Muscle layer of colon (tissue), 2 donors: ENCODE results near the gene HSD17B1.

ENCODE experiments used
- H3K27ac ChIP-seq: one replicate; pipeline ENCODE4 v1.7.0; 2013; ENCODE audit warnings: low read depth, mild to moderate bottlenecking, low read length, moderate library complexity
- H3K27me3 ChIP-seq, 2 donors: one replicate each; pipeline ENCODE4 v1.7.0; 2013; ENCODE audit warnings: low read length in 2 of 2, mild to moderate bottlenecking in 2 of 2; ENCODE audit not compliant: insufficient read depth in 2 of 2, control insufficient read depth in 1 of 2
- H3K36me3 ChIP-seq: one replicate; pipeline ENCODE4 v1.7.0; 2013; ENCODE audit warnings: mild to moderate bottlenecking, low read length; ENCODE audit not compliant: insufficient read depth
- H3K4me1 ChIP-seq: one replicate; pipeline ENCODE4 v1.7.0; 2013; ENCODE audit warnings: mild to moderate bottlenecking, low read length; ENCODE audit not compliant: insufficient read depth
- H3K4me3 ChIP-seq, 2 donors: one replicate each; pipeline ENCODE4 v1.7.0; 2013; ENCODE audit warnings: low read length in 2 of 2, low read depth in 1 of 2, mild to moderate bottlenecking in 1 of 2, moderate library complexity in 1 of 2
- H3K9ac ChIP-seq: one replicate; pipeline ENCODE4 v1.7.0; 2013; ENCODE audit warnings: low read length
- H3K9me3 ChIP-seq: one replicate; pipeline ENCODE4 v1.7.0; 2013; ENCODE audit warnings: mild to moderate bottlenecking, low read length
- donor health status: abdominal sarcoma.
- donor health status: Adenocarcinoma of cecum.

The HSD17B1 gene

DNA sequence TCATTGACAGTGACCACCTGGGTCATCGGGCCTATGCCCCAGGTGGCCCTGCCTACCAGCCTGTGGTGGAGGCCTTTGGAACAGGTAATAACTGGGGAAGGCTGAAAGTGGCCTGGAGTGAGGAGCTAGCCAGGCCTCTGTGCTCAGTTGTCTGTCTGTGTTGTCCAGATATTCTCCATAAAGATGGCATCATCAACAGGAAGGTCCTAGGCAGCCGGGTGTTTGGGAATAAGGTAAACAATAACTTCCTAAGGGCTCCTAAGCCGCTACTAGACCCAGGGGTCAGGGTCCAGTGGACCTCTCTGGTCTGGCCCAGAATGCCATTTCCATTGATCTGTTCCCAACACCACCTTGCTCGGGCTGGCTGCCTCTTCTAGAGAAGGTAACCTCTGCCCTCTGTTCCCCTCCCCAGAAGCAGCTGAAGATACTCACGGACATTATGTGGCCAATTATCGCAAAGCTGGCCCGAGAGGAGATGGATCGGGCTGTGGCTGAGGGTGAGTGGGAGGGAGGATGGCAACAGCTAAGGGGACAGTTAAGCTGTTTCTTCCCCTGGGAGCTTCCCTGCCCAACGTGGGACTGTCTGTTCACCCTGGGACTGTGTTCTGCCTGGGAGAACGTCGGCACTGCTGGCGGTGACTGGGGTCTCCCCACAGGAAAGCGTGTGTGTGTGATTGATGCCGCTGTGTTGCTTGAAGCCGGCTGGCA, 12.2 kb downstream of the HSD17B1 start:
- Histone ChIP-seq H3K4me1 (peaks cover 46% of the 10 kb centered on the region), H3K36me3 (peaks cover 41% of the 10 kb centered on the region), H3K9me3 (no peaks in the 10 kb centered on the region), H3K27ac (no peak overlapping the region), H3K4me3 (no peak overlapping the region), H3K9ac (no peak overlapping the region), H3K27me3 (no peaks in the 10 kb centered on the region)

DNA sequence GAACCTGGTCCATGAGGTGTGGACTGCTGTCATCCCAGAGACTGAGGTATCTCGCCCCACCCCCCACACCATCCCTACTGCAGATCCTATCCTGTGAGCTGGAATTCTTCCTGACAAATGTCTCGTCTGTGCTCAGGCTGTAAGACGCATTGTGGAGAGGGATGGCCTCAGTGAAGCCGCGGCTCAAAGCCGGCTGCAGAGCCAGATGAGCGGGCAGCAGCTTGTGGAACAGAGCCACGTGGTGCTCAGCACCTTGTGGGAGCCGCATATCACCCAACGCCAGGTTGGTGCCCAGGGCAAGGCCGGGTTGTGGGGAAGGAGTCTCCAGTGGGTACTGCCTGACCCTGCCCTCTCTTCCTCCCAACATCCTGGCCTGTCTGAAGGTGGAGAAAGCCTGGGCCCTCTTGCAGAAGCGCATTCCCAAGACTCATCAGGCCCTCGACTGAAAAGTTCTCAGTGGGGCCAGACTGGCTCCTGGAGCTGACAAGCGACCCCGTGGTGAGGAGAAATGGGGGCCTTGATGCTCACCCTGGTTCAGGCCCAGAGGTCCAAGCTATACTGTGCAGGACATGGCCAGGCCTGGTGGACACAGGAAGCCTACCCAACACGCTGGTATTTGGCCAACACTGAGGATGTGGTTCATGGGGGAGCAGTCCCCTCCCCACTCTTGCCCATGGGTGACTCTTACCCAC, 12.9 kb downstream of the HSD17B1 start:
- H3K4me3 ChIP-seq = peak overlapping the region in 1 of 2 donors; percentile 94

DNA sequence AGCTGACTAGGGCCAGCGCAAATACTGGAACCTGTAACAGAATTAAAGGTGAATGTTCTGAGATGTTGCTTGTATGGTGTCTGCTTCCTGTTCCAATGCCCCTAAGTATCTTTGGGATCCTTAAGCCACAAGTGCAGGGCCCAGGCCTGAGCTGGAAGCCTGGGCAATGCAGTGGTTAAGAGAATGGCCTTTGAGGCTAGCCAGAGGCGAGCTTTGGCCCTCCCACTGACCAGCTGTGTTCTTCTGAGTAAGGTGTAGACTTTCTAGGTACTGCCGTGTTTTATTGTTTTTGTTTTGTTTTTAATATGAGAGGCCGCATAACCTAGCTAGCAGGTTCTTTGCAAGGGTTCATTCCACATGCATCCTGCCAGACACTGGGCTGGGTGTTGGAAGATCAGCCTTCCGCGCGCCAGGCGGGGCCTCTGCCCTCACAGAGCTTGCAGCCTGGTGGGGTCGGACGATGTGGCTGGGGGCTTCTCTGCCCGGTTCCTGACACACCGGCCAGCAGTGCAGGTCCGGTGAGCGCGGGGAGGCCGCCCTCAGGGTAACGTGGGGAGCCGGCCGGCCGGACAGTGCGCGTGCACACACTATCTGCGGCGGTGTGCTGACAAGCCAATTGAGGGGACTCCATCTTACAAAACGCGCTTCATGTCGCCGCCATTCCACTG, 13.6 kb downstream of the HSD17B1 start:
- peaks cover 54% of the 10 kb centered on the region for H3K36me3 ChIP-seq
- no peaks in the 10 kb centered on the region for H3K9me3 ChIP-seq
- H3K4me3 ChIP-seq = peak overlapping the region; percentile 94 to 97
- no peaks in the 10 kb centered on the region for H3K27me3 ChIP-seq
- peaks cover 44% of the 10 kb centered on the region for H3K4me1 ChIP-seq
- H3K9ac ChIP-seq = peak overlapping the region; percentile 61
- H3K27ac ChIP-seq = peak overlapping the region; percentile 95

More for the DNA sequence above, 12.9 kb downstream of the HSD17B1 start:
- peaks cover 46% of the 10 kb centered on the region for H3K4me1 ChIP-seq
- H3K9me3 ChIP-seq = no peaks in the 10 kb centered on the region
- peak overlapping the region; percentile 95 for H3K27ac ChIP-seq
- H3K27me3 ChIP-seq = no peaks in the 10 kb centered on the region
- peak overlapping the region; percentile 61 for H3K9ac ChIP-seq
- H3K36me3 ChIP-seq = peaks cover 48% of the 10 kb centered on the region

DNA sequence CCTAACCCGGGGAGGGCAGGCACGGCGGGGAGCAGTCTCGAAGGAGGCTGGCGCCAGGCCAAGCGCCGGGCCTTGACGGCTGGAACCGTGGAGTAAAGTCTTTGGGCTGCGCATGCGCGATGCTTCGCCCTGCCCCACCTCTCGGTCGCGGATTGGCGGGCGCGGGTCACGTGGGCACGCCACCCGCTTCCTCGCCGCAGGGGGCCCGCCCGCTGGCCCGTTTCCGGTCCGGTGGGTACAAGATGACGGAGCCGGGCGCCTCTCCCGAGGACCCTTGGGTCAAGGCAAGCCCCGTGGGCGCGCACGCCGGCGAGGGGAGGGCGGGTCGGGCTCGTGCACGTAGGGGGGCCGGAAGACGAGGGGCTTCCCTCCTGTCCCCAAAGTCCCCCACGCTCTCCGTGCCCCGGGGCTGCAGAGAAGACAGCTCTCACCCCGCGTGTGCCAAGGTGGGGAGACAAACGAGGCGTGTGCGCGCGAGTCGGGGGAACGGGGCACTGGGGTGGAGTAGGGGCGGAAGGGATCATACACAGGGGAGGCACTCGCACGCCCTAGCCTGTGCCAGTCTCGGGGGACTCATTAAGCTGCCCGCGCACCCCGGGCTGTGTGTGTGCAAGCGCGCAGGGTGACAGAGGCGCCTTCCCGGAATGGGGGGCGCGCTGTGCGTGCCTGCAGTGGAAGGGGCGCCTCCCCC, 14.3 kb downstream of the HSD17B1 start, which contains the start of gene MLX:
Gene MLX, plus strand, starts transcription at position 218 of the 691 bp plus-strand sequence. Its CDS starts 25 bp downstream, at position 243.
- Histone ChIP-seq H3K4me3 (peak within 1 kb of the TSS; percentile 94 to 97), H3K36me3 (peaks cover 61% of the 10 kb centered on the region), H3K4me1 (peaks cover 39% of the 10 kb centered on the region), H3K27me3 (no peaks in the 10 kb centered on the region), H3K9ac (peak within 1 kb of the TSS; percentile 61), H3K9me3 (no peaks in the 10 kb centered on the region), H3K27ac (peak within 1 kb of the TSS; percentile 95)

DNA sequence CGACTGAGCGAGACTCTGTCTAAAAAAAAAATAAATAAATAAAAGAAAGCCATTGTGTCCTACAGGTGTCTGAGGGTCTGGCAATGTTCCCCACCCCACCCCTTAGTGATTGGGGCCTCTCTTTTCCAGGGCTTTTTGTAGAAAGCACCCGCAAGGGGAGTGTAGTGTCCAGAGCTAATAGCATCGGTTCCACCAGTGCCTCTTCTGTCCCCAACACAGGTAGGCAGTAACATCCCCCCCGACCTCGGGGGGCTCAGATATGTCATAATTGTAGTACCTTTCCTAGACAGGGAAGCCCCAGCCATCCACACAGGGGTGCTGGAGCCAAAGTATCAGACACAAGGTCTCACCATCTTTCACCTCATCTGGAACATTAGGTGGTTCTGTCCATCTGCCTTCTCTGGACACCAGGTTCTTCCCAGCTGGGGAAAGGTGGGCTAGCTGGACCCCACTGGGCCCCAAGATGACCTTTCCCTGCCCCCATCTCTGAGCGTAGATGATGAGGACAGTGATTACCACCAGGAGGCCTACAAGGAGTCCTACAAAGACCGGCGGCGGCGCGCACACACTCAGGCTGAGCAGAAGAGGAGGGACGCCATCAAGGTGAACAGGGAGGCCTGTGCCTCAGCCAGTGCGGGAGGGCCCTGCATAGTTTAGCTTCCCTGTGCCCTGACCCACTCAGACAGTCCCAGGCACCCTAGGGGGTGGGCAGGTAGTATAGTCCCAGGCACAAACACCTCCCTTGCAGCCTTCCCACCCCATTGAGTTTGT, 15.8 kb downstream of the HSD17B1 start:
- no peak overlapping the region for H3K27ac ChIP-seq
- H3K9ac ChIP-seq = no peak overlapping the region
- no peaks in the 10 kb centered on the region for H3K9me3 ChIP-seq
- peaks cover 30% of the 10 kb centered on the region for H3K4me1 ChIP-seq
- H3K36me3 ChIP-seq = peaks cover 75% of the 10 kb centered on the region
- H3K27me3 ChIP-seq = no peaks in the 10 kb centered on the region
- no peak overlapping the region for H3K4me3 ChIP-seq

DNA sequence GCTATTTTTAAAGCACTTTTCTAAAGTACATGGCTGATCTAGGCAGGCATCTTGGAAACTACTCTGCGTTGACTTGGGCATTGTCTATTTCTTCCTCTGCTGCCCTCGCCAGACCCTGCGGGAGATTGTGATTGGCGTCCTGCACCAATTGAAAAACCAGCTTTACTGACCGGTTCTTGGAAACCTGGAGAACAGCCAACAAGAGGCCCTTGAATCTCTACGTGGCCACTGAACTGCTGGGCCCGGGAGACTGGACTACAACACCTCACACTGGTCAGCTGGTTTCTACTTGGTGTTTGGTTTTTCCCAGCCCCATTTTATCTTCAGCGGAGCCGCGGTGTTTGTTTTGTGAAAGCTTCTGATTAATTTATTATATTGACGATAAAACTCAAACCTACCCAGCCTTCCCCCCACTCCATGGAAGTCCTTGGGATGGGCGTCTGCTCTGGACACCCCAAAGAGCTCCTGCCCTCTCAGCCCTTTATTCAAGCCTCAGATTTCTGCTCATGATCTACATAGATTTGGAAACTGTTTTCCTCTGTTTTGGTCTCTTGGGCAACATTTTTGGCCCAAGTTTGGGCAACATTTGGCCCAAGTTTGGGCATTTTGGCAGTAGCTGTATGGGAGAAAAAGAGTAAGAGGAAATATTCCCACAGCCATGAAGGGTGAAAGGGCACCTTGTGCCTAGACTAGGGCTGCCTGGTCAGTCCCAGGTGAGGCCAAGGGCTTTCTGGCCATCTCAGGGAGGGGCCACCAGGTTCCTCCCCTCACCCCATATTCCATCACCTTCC, 18.9 kb downstream of the HSD17B1 start:
- Histone ChIP-seq H3K36me3 (peaks cover 70% of the 10 kb centered on the region), H3K9me3 (no peaks in the 10 kb centered on the region), H3K27ac (no peak overlapping the region), H3K4me3 (no peak overlapping the region), H3K9ac (no peak overlapping the region), H3K27me3 (no peaks in the 10 kb centered on the region), H3K4me1 (peaks cover 13% of the 10 kb centered on the region)

DNA sequence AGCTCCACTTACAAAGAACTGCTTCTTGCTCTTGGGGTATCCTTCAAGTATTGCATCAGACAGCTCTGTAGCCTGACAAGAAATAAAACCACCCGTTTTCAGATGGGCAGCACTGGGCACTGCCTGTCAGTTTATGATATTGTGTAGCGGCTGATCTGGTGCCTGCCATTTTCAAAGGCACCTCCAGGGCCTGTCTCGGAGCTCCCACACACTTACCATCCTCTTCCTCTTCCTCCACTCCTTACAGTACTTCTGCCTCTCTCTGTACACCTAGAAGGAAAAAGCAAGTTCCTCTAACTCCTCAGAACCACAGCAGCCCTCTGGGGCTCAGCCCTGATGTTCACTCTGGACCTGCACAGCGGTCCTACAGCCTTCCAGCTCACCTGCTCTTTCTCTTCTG, 20.4 kb downstream of the HSD17B1 start:
- Histone ChIP-seq H3K9ac (no peak overlapping the region), H3K4me1 (peaks cover 14% of the 10 kb centered on the region), H3K36me3 (peaks cover 70% of the 10 kb centered on the region), H3K27me3 (no peaks in the 10 kb centered on the region), H3K4me3 (no peak overlapping the region), H3K27ac (no peak overlapping the region), H3K9me3 (no peaks in the 10 kb centered on the region)

DNA sequence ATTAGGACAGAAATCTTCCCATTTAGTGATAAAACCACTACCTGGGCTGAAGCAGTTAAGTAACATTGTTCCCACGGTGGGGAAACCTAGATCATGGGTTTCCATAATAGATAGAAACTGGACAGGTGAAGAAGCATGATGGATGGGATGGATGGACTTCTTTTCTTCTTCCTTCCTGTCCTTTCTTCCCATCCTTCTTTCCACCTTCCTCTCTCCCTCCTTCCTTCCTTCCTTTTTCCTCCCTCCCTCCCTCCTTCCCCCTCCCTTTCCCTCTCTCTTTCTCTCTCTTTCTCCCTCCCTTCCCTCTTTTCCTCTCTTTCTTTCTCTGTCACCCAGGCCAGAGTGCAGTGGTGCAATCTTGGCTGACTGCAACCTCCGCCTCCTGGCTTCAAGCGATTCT, 21.7 kb downstream of the HSD17B1 start:
- peaks cover 12% of the 10 kb centered on the region for H3K4me1 ChIP-seq
- no peak overlapping the region for H3K4me3 ChIP-seq
- H3K9ac ChIP-seq = no peak overlapping the region
- H3K27ac ChIP-seq = no peak overlapping the region
- no peaks in the 10 kb centered on the region for H3K9me3 ChIP-seq
- peaks cover 58% of the 10 kb centered on the region for H3K36me3 ChIP-seq
- H3K27me3 ChIP-seq = no peaks in the 10 kb centered on the region

DNA sequence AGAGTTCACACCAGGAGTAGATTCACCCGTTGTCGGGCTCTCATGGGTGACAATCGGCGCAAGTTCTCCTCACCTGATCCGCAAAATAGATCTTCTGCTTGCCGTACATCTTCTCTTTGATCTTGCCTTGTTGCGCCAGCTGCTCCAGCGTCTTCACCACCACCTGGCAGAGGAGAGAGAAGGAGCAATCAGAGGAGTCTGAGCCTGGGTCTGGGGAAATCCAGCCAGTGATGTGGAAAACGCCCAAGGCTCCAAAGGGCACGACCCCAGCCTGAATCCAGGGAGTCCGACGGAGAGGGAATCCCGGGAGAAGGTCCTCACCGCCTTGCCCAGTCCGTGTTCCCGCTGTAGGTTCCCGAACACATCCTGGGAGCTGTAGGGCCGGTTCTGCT, 24.4 kb downstream of the HSD17B1 start:
- peak overlapping the region; percentile 58 to 91 for H3K4me3 ChIP-seq
- no peaks in the 10 kb centered on the region for H3K9me3 ChIP-seq
- peaks cover 12% of the 10 kb centered on the region for H3K4me1 ChIP-seq
- H3K27me3 ChIP-seq = no peaks in the 10 kb centered on the region
- peak overlapping the region; percentile 7 for H3K9ac ChIP-seq
- peaks cover 52% of the 10 kb centered on the region for H3K36me3 ChIP-seq
- H3K27ac ChIP-seq = peak overlapping the region; percentile 96
